HEK293T (cell line): Measurements from ENCODE around the gene GGPS1.
"Not testable (repeated sequence)": the region's sequence is repeated elsewhere in the genome, so short reads cannot be mapped to it uniquely, and the experiment has no call there.

ENCODE experiments used
- CTCF ChIA-PET: fragments of 350-600 bp; formaldehyde crosslinking; extraction: SDS; loops from one replicate; lab custom pipeline; 2021; ENCODE audit warnings: antibody characterized with exemption, inconsistent platforms; lab: Yijun Ruan, JAX
- POLR2A ChIA-PET: fragments of 350-600 bp; formaldehyde crosslinking; extraction: SDS; loops from one replicate; lab custom pipeline; 2020; ENCODE audit warnings: antibody characterized with exemption, inconsistent platforms; lab: Yijun Ruan, JAX
- DNase-seq: peaks from one replicate; pipeline ENCODE4 v3.0.0; 2012; ENCODE audit warnings: mixed read lengths; ENCODE audit errors: extremely low spot score
- ARNT ChIP-seq: fragments of 450-650 bp; IDR thresholded peaks from 2 replicates; pipeline ENCODE4 v1.6.1; 2017; ENCODE audit warnings: mild to moderate bottlenecking
- BHLHE40 ChIP-seq: fragments of 450-650 bp; IDR thresholded peaks from 2 replicates; pipeline ENCODE4 v1.6.1; 2016; ENCODE audit warnings: mild to moderate bottlenecking, moderate library complexity, borderline replicate concordance
- CTBP1 ChIP-seq: fragments of 450-650 bp; IDR thresholded peaks from 2 replicates; pipeline ENCODE4 v1.6.1; 2016; ENCODE audit warnings: borderline replicate concordance
- ELF4 ChIP-seq: fragments of 450-650 bp; IDR thresholded peaks from 2 replicates; pipeline ENCODE4 v1.6.1; 2017; ENCODE audit warnings: antibody characterized with exemption
- FOXA1 ChIP-seq: fragments of 450-650 bp; IDR thresholded peaks from 2 replicates; pipeline ENCODE4 v1.6.1; 2016; ENCODE audit warnings: mild to moderate bottlenecking
- FOXK2 ChIP-seq: fragments of 450-650 bp; IDR thresholded peaks from 2 replicates; pipeline ENCODE4 v1.6.1; 2016; ENCODE audit warnings: mild to moderate bottlenecking
- FOXM1 ChIP-seq: fragments of 450-650 bp; IDR thresholded peaks from 2 replicates; pipeline ENCODE4 v1.6.1; 2017; ENCODE audit warnings: mild to moderate bottlenecking, borderline replicate concordance
- HDGF ChIP-seq: fragments of 450-650 bp; IDR thresholded peaks from 2 replicates; pipeline ENCODE4 v1.6.1; 2017; ENCODE audit warnings: antibody characterized with exemption, borderline replicate concordance
- L3MBTL2 ChIP-seq: fragments of 450-650 bp; conservative IDR thresholded peaks from 2 replicates; pipeline ENCODE4 v1.6.1; 2016; ENCODE audit warnings: mild to moderate bottlenecking
- LEF1 ChIP-seq: fragments of 450-650 bp; IDR thresholded peaks from 2 replicates; pipeline ENCODE4 v1.6.1; 2017; ENCODE audit warnings: mild to moderate bottlenecking, borderline replicate concordance
- NFRKB ChIP-seq: fragments of 450-650 bp; IDR thresholded peaks from 2 replicates; pipeline ENCODE4 v1.6.1; 2016; ENCODE audit warnings: mild to moderate bottlenecking, moderate library complexity
- PKNOX1 ChIP-seq: fragments of 450-650 bp; IDR thresholded peaks from 2 replicates; pipeline ENCODE4 v1.6.1; 2016
- SP1 ChIP-seq: fragments of 450-650 bp; IDR thresholded peaks from 2 replicates; pipeline ENCODE4 v1.6.1; 2017
- SUZ12 ChIP-seq: fragments of 450-650 bp; IDR thresholded peaks from 2 replicates; pipeline ENCODE4 v1.6.1; 2016; ENCODE audit warnings: mild to moderate bottlenecking
- TARDBP ChIP-seq: fragments of 450-650 bp; IDR thresholded peaks from 2 replicates; pipeline ENCODE4 v1.6.1; 2016
- ZNF384 ChIP-seq: fragments of 450-650 bp; IDR thresholded peaks from 2 replicates; pipeline ENCODE4 v1.6.1; 2016

GGPS1 gene

GRCh38 chr1:235304549-235305451 is 23.6 kb upstream of the GGPS1 start:
- CTCF ChIA-PET = interaction anchor here (0.6 to 1.1 kb wide), 3 partner anchors 9 to 561 kb away, joined by 3 to 4 read pairs (median 3); no protein-coding TSS in a partner anchor
- TF ChIP-seq SP1 (no peak), PKNOX1 (peak; percentile 30; the same call in 1 of the 2 replicates)
- DNase-seq = no peak
- POLR2A ChIA-PET = interaction anchor here (1.5 kb wide), 1 partner anchor 24 kb away, joined by 4 read pairs; the partner anchor contains the start of genes ARID4B and GGPS1

- TF ChIP-seq ZNF384 (0 out of 2 replicates have a peak, but pooled peaks have one; percentile 28), FOXA1 (no peak)
- ChIA-PET POLR2A (interaction anchor here (0.7 to 2.5 kb wide), 2 partner anchors 21 to 56 kb away, joined by 3 to 6 read pairs; partner anchors contain the start of genes ARID4B and GGPS1), CTCF (interaction anchor here (0.6 to 0.7 kb wide), 6 partner anchors 13 to 1467 kb away, joined by 3 to 9 read pairs (median 6); partner anchors contain the start of gene ARID4B)
Measured at GRCh38 chr1:235307158-235308124, 20.9 kb upstream of the GGPS1 start.

GRCh38 chr1:235309206-235309605 is 19.2 kb upstream of the GGPS1 start:
- DNase-seq, POLR2A ChIA-PET, CTCF ChIA-PET: not testable (repeated sequence)

More at GRCh38 chr1:235307158-235308124, 20.9 kb upstream of the GGPS1 start:
- DNase-seq = no peak

- TF ChIP-seq L3MBTL2 = no peak
- no peak for TF ChIP-seq SP1
- TF ChIP-seq TARDBP = no peak
- no peak for TF ChIP-seq FOXK2
- no peak for TF ChIP-seq HDGF
- no peak for TF ChIP-seq PKNOX1
- TF ChIP-seq CTBP1 = no peak
- TF ChIP-seq ARNT = no peak
- no peak for TF ChIP-seq FOXM1
- ChIA-PET POLR2A (interaction anchor here (1.1 to 1.7 kb wide), 3 partner anchors 14 to 54 kb away, joined by 3 to 9 read pairs (median 3); partner anchors contain the start of genes ARID4B, GGPS1 and TBCE), CTCF (interaction anchor here (1.5 kb wide), 1 partner anchor 104 kb away, joined by 5 read pairs; no protein-coding TSS in a partner anchor)
- DNase-seq = no peak
Measured at GRCh38 chr1:235313262-235313661, 15.1 kb upstream of the GGPS1 start.

GRCh38 chr1:235313931-235314678 is 14.3 kb upstream of the GGPS1 start:
- ChIA-PET CTCF (interaction anchor here (0.7 to 1.5 kb wide), 3 partner anchors 9 to 1461 kb away, joined by 3 to 5 read pairs (median 4); no protein-coding TSS in a partner anchor), POLR2A (interaction anchor here (0.9 to 1.7 kb wide), 3 partner anchors 13 to 14 kb away, joined by 3 to 9 read pairs (median 3); partner anchors contain the start of genes ARID4B and GGPS1)
- peak; percentile 19; the same call in 1 of the 2 replicates for TF ChIP-seq FOXM1
- TF ChIP-seq NFRKB = no peak
- TF ChIP-seq PKNOX1 = peak; percentile 44; the same call in 1 of the 2 replicates

GRCh38 chr1:235315173-235315572 is 13.2 kb upstream of the GGPS1 start:
- POLR2A ChIA-PET = interaction anchor here (1.1 kb wide), 1 partner anchor 13 kb away, joined by 3 read pairs; the partner anchor contains the start of genes ARID4B and GGPS1
- TF ChIP-seq SUZ12 = no peak
- no peak for TF ChIP-seq ZNF384
- TF ChIP-seq NFRKB = no peak
- no peak for TF ChIP-seq HDGF
- no peak for TF ChIP-seq FOXM1
- TF ChIP-seq LEF1 = no peak
- no peak for TF ChIP-seq BHLHE40
- TF ChIP-seq PKNOX1 = no peak
- TF ChIP-seq L3MBTL2 = no peak
- no peak for TF ChIP-seq FOXK2
- TF ChIP-seq CTBP1 = no peak
- TF ChIP-seq SP1 = no peak
- no peak for TF ChIP-seq ELF4
- no peak for TF ChIP-seq ARNT
- TF ChIP-seq FOXA1 = no peak
- TF ChIP-seq TARDBP = no peak

More at GRCh38 chr1:235313931-235314678, 14.3 kb upstream of the GGPS1 start:
- no peak for DNase-seq

More at GRCh38 chr1:235315173-235315572, 13.2 kb upstream of the GGPS1 start:
- DNase-seq = no peak
- CTCF ChIA-PET = interaction anchor here (0.6 kb wide), 1 partner anchor 10 kb away, joined by 3 read pairs; no protein-coding TSS in a partner anchor
